SH-SY5Y (cell line): ENCODE results near the gene PRTN3.

Experiments
- GATA2 ChIP-seq: IDR thresholded peaks from 2 replicates; pipeline ENCODE4 v1.6.1; 2011; ENCODE audit warnings: mild to moderate bottlenecking, low read depth, low read length
- GATA3 ChIP-seq: IDR thresholded peaks from 2 replicates; pipeline ENCODE4 v1.6.1; 2011; ENCODE audit warnings: low read depth, mild to moderate bottlenecking, low read length, moderate library complexity

- TF ChIP-seq GATA3 = no peak
- no peak for TF ChIP-seq GATA2
Measured at GRCh38 chr19:855142-855541, 14.3 kb downstream of the PRTN3 start.
